D341Med (cell line): ENCODE measurements around the gene PRDM12.
A peak's percentile ranks its signal among the peaks of the same experiment; 100 is the strongest.

Source experiments
- DNase-seq: peaks from one replicate; pipeline ENCODE4 v3.0.0; 2012; ENCODE audit warnings: low spot score

Gene PRDM12

DNA sequence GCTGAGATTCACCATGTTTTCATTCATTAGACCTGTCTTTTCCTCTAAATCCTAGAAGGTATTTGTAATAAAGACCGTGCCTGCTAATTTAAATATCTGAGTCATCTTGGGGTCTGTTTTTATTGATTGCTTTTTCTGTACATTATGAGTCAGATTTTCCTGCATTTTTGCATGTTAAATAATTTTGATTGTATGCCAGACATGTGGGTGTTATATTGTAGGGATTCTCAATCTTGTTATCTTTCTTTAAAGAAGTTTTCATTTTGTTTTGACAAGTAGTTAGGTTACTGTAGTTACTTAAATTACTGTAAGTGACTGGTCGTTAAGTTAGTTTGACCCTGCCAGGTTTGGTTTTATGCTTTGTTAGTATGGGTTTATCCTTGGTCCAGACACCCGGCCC, 64.3 kb downstream of the PRDM12 start:
- no peak for DNase-seq

DNA sequence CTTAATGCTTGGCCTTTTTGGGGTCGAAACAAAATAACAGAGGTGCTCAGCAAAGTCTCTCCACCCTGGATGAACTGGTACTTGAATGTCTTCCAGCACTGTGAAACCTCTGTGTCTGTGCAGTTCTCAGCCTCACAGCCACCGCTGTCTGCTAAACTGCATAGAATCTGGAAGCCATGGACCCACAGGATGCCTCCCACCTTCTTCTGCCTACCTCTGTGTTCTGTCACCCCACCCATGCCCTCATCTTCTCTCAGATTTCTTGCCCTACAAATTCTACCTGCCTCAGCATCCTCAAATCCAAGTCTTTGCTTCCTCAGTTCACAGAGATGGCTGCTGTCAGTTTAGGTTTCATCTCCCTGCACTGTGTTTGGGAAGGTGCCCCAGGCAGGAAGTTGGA, 64.8 kb downstream of the PRDM12 start:
- DNase-seq = no peak

DNA sequence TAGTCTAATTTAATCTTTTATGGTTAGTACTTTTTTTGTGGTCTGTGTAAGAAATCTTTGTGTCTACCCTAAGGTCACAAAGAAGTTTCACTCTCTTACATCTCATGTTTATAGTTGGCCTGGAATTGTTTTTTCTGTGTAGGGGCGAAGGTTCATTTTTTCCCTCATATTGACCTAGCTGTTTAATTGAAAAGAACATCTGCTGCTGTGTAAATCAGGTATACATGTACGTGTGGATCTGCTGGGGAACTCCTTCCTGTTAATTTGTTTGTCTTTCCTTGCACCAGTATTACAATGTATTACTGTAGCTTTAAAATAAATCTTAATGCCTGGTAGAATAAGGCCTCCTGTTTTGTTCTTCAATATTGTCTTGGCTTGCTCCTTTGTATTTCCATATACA, 67.0 kb downstream of the PRDM12 start:
- no peak for DNase-seq

DNA sequence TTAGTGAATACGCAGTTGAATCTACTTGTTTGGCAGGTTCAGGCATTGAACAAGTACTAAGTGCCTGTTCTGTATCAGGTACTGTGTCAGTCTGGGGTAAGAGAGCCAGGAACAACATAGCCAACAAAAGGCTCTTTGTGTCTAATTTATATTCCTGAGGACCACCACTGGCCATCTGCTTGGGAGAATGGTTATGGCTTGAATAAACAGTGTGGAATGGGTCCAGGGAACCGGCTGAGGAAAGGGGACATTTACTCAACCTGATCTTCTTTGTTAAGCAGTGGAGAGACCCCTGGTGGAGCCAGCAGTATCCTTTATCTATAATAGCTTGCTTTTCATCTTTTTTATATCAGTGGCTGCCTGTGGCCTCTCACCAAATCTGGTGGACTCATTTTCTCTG, 67.7 kb downstream of the PRDM12 start:
- peak; percentile 46 for DNase-seq
